OCI-LY1 (cell line): Measurements from ENCODE around the gene SMIM30.

Experiments
- H2AFZ ChIP-seq: fragments of 200-600 bp; sonication (generic), shearing (Covaris generic); 2 replicates; pipeline ENCODE4 v1.6.0; 2014; ENCODE audit warnings: antibody characterized with exemption, mild to moderate bottlenecking, low read length
- H3F3A ChIP-seq: fragments of 200-600 bp; sonication (generic), shearing (Covaris generic); 2 replicates; pipeline ENCODE4 v1.6.0; 2014; ENCODE audit warnings: mild to moderate bottlenecking, antibody characterized with exemption, low read length, moderate library complexity; ENCODE audit not compliant: insufficient read depth
- H3K27ac ChIP-seq: fragments of 200-600 bp; sonication (generic); 2 replicates; pipeline ENCODE4 v1.5.1; 2014; ENCODE audit warnings: low read length, mixed run types, mild to moderate bottlenecking, low read depth; ENCODE audit not compliant: poor library complexity, severe bottlenecking
- H3K27me3 ChIP-seq: fragments of 200-600 bp; sonication (generic); 2 replicates; pipeline ENCODE4 v1.6.0; 2014; ENCODE audit warnings: antibody characterized with exemption, mild to moderate bottlenecking, low read length, moderate library complexity; ENCODE audit not compliant: insufficient read depth
- H3K36me3 ChIP-seq: fragments of 200-600 bp; sonication (generic); 2 replicates; pipeline ENCODE4 v1.6.1; 2014; ENCODE audit warnings: mild to moderate bottlenecking, antibody characterized with exemption, low read length, moderate library complexity, mixed read lengths; ENCODE audit not compliant: insufficient read depth
- H3K4me1 ChIP-seq: fragments of 200-600 bp; sonication (generic); 2 replicates; pipeline ENCODE4 v1.5.1; 2014; ENCODE audit warnings: mild to moderate bottlenecking, low read length, moderate library complexity; ENCODE audit not compliant: insufficient read depth, severe bottlenecking
- H3K4me2 ChIP-seq: fragments of 200-600 bp; sonication (generic), shearing (Covaris generic); 2 replicates; pipeline ENCODE4 v1.6.1; 2014; ENCODE audit warnings: low read length
- H3K4me3 ChIP-seq: fragments of 200-600 bp; sonication (generic); 2 replicates; pipeline ENCODE4 v1.5.1; 2014; ENCODE audit warnings: low read length, low read depth, mild to moderate bottlenecking, mixed read lengths; ENCODE audit not compliant: poor library complexity, severe bottlenecking
- H3K79me2 ChIP-seq: fragments of 200-600 bp; shearing (Covaris generic); 2 replicates; pipeline ENCODE4 v1.6.1; 2016; ENCODE audit warnings: mixed run types, low read length, mixed read lengths; ENCODE audit not compliant: insufficient read depth
- H3K9ac ChIP-seq: fragments of 200-600 bp; sonication (generic), shearing (Covaris generic); 2 replicates; pipeline ENCODE4 v1.6.1; 2014; ENCODE audit warnings: mild to moderate bottlenecking, low read length, mixed read lengths
- H3K9me2 ChIP-seq: fragments of 200-600 bp; sonication (generic), shearing (Covaris generic); 2 replicates; pipeline ENCODE4 v1.6.1; 2014; ENCODE audit warnings: low read depth, mild to moderate bottlenecking, low read length, mixed read lengths
- H3K9me3 ChIP-seq: fragments of 200-600 bp; shearing (Covaris generic); 2 replicates; pipeline ENCODE4 v1.6.1; 2014; ENCODE audit warnings: low read length, mixed read lengths
- H4K20me1 ChIP-seq: fragments of 200-600 bp; sonication (generic), shearing (Covaris generic); 2 replicates; pipeline ENCODE4 v1.6.0; 2016; ENCODE audit warnings: mild to moderate bottlenecking, low read length; ENCODE audit not compliant: insufficient read depth
- EZH2 ChIP-seq: fragments of 200-600 bp; sonication (generic), shearing (Covaris generic); IDR thresholded peaks from 2 replicates; pipeline ENCODE4 v1.8.0; 2017; ENCODE audit warnings: borderline replicate concordance, mixed run types, mild to moderate bottlenecking, antibody characterized with exemption, low read length, moderate library complexity, mixed read lengths
- TF ChIP-seq, protein P1 (sequence below): fragments of 200-600 bp; sonication (generic), shearing (Covaris generic); IDR thresholded peaks from 2 replicates; pipeline ENCODE4 v1.5.1; 2017; ENCODE audit warnings: mild to moderate bottlenecking, antibody characterized with exemption, low read length, moderate library complexity, mixed read lengths

SMIM30 gene

DNA sequence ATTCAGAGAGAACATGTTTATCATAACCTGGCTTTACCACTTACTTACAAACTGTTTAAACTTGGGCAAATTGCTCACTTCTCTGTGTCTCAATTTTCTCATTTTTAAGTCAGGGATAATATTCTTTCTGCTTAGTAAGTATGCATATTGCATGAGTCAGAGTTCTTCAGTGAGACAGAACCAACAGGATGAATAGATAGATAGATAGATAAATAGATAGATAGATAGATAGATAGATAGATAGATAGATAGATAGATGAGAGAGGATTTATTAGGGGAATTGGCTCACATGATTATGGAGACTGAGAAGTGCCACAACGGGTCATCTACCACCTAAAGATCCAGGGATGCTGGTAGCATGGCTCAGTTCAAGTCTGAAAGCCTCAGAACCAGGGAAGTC is 15.7 kb upstream of the SMIM30 start:
- Histone ChIP-seq H3K79me2 (no peaks in the 10 kb centered on the region), H3K4me2 (no peak overlapping the region), H3K27me3 (no peaks in the 10 kb centered on the region), H3K27ac (no peak overlapping the region), H3K9ac (no peak overlapping the region), H3K9me2 (no peaks in the 10 kb centered on the region), H2AFZ (no peak overlapping the region), H3K4me1 (no peaks in the 10 kb centered on the region), H4K20me1 (no peaks in the 10 kb centered on the region), H3K36me3 (no peaks in the 10 kb centered on the region), H3F3A (no peaks in the 10 kb centered on the region), H3K9me3 (no peaks in the 10 kb centered on the region), H3K4me3 (no peak overlapping the region)
- no peak for TF ChIP-seq EZH2
- TF ChIP-seq, protein P1, sequence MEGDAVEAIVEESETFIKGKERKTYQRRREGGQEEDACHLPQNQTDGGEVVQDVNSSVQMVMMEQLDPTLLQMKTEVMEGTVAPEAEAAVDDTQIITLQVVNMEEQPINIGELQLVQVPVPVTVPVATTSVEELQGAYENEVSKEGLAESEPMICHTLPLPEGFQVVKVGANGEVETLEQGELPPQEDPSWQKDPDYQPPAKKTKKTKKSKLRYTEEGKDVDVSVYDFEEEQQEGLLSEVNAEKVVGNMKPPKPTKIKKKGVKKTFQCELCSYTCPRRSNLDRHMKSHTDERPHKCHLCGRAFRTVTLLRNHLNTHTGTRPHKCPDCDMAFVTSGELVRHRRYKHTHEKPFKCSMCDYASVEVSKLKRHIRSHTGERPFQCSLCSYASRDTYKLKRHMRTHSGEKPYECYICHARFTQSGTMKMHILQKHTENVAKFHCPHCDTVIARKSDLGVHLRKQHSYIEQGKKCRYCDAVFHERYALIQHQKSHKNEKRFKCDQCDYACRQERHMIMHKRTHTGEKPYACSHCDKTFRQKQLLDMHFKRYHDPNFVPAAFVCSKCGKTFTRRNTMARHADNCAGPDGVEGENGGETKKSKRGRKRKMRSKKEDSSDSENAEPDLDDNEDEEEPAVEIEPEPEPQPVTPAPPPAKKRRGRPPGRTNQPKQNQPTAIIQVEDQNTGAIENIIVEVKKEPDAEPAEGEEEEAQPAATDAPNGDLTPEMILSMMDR = no peak

DNA sequence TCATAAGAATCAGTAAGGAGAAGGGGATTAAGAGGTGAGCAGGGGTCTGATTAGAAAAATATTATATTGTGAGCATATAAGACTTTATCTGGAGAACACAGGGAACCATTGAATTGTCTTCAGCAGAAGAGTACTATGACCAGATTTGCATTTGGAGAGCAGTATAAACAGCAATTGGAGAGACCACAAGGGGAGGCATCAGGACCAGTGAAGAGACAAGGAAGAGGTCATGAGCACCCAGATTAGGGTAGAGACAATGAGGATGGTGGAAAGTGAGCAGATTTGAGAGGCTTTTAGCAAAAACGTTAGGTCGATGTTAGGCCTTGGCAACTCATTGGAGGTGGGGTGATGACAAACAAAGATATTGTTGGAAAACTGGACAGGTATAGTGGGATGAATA is 13.0 kb upstream of the SMIM30 start:
- Histone ChIP-seq H3F3A (no peaks in the 10 kb centered on the region), H3K4me1 (no peaks in the 10 kb centered on the region), H3K9ac (no peak overlapping the region), H3K27me3 (no peaks in the 10 kb centered on the region), H2AFZ (no peak overlapping the region), H4K20me1 (no peaks in the 10 kb centered on the region), H3K9me2 (no peaks in the 10 kb centered on the region), H3K27ac (no peak overlapping the region), H3K9me3 (no peaks in the 10 kb centered on the region), H3K4me3 (no peak overlapping the region), H3K79me2 (no peaks in the 10 kb centered on the region), H3K4me2 (no peak overlapping the region), H3K36me3 (no peaks in the 10 kb centered on the region)
- TF ChIP-seq, protein P1 = no peak
- no peak for TF ChIP-seq EZH2

GRCh38 chr7:113128031-113128430 is 9.7 kb upstream of the SMIM30 start:
- no peak overlapping the region for H3K4me3 ChIP-seq
- peaks cover 10% of the 10 kb centered on the region for H3K4me1 ChIP-seq
- no peak overlapping the region for H3K27ac ChIP-seq
- H3K27me3 ChIP-seq = no peaks in the 10 kb centered on the region
- H3K9ac ChIP-seq = no peak overlapping the region
- no peaks in the 10 kb centered on the region for H3K36me3 ChIP-seq
- TF ChIP-seq, protein P1 = no peak
- no peak for TF ChIP-seq EZH2
- H2AFZ ChIP-seq = no peak overlapping the region
- no peaks in the 10 kb centered on the region for H3K9me3 ChIP-seq
- H3K4me2 ChIP-seq = no peak overlapping the region
- H3K79me2 ChIP-seq = no peaks in the 10 kb centered on the region
- H3K9me2 ChIP-seq = no peaks in the 10 kb centered on the region
- H3F3A ChIP-seq = no peaks in the 10 kb centered on the region
- H4K20me1 ChIP-seq = no peaks in the 10 kb centered on the region
